Hepatocyte (in vitro differentiated cells): Measurements from ENCODE around the gene ATG4D. TPM values are rescaled to one million over a fixed set of nuclear protein-coding genes. Genes with fewer than 3 reads are reported as not detected.

Experiments used
- DNase-seq: peaks from one replicate; pipeline ENCODE4 v3.0.0-alpha.2; 2016; ENCODE audit warnings: low spot score
- H2AFZ ChIP-seq: fragments of 200-600 bp; sonication (generic); 2 replicates; pipeline ENCODE4 v1.6.0; 2016; ENCODE audit warnings: antibody characterized with exemption, mild to moderate bottlenecking
- H3K27ac ChIP-seq: fragments of 200-600 bp; sonication (generic); 2 replicates; pipeline ENCODE4 v1.5.1; 2016; ENCODE audit warnings: mild to moderate bottlenecking
- H3K27me3 ChIP-seq: fragments of 200-600 bp; sonication (generic); 2 replicates; pipeline ENCODE4 v1.6.1; 2016
- H3K36me3 ChIP-seq: fragments of 200-600 bp; sonication (generic); replicated peaks from 2 replicates; pipeline ENCODE4 v1.5.1; 2016; ENCODE audit warnings: low read depth; ENCODE audit not compliant: insufficient read depth
- H3K4me1 ChIP-seq: fragments of 200-600 bp; sonication (generic); 2 replicates; pipeline ENCODE4 v1.5.1; 2016; ENCODE audit warnings: mild to moderate bottlenecking, moderate library complexity; ENCODE audit not compliant: insufficient read depth
- H3K4me2 ChIP-seq: fragments of 200-600 bp; sonication (generic); 2 replicates; pipeline ENCODE4 v1.6.0; 2016
- H3K4me3 ChIP-seq: fragments of 200-600 bp; sonication (generic); 2 replicates; pipeline ENCODE4 v1.5.1; 2016; ENCODE audit warnings: mild to moderate bottlenecking
- H3K79me2 ChIP-seq: fragments of 200-600 bp; sonication (generic); 2 replicates; pipeline ENCODE4 v1.6.0; 2017; ENCODE audit warnings: mild to moderate bottlenecking
- H3K9me2 ChIP-seq: fragments of 200-600 bp; sonication (generic); replicated peaks from 2 replicates; pipeline ENCODE4 v1.6.0; 2017; ENCODE audit warnings: mild to moderate bottlenecking; ENCODE audit not compliant: insufficient read depth
- H3K9me3 ChIP-seq: fragments of 200-600 bp; sonication (generic); 2 replicates; pipeline ENCODE4 v1.5.1; 2016; ENCODE audit warnings: low read depth, mild to moderate bottlenecking
- H4K20me1 ChIP-seq: fragments of 200-600 bp; sonication (generic); 2 replicates; pipeline ENCODE4 v1.6.0; 2016; ENCODE audit warnings: mild to moderate bottlenecking; ENCODE audit not compliant: insufficient read depth, poor library complexity, severe bottlenecking
- CTCF ChIP-seq: fragments of 200-600 bp; sonication (generic); IDR thresholded peaks from 2 replicates; pipeline ENCODE4 v1.5.1; 2016; ENCODE audit warnings: antibody characterized with exemption, mild to moderate bottlenecking; ENCODE audit not compliant: poor library complexity
- EZH2 ChIP-seq: fragments of 200-600 bp; sonication (generic); IDR thresholded peaks from 2 replicates; pipeline ENCODE4 v1.6.1; 2016; ENCODE audit warnings: antibody characterized with exemption, mild to moderate bottlenecking, borderline replicate concordance
- EZH2phosphoT487 ChIP-seq: fragments of 200-600 bp; sonication (generic); IDR thresholded peaks from one replicate; pipeline ENCODE4 v1.6.1; 2018; ENCODE audit warnings: antibody characterized with exemption, mild to moderate bottlenecking, low read depth, moderate library complexity; ENCODE audit not compliant: unreplicated experiment, severe bottlenecking
- WGBS: methylation state at CpG from one replicate; pipeline ENCODE4 v1.1.6; 2016; ENCODE audit warnings: low lambda C conversion rate; ENCODE audit errors: missing lambda C conversion rate; 5-methylcytosine and 5-hydroxymethylcytosine counted together
- polyA plus RNA-seq: library from polyadenylated mRNA; unstranded; fragments of >200 nt; fragmentation: Nextera tagmentation; extraction: Ambion mirVana; gene quantifications from 2 replicates; pipeline ENCODE4 v1.2.1, GENCODE V29; 2016
- total RNA-seq: library from RNA; depleted of rRNA; stranded (reverse); fragments of >200 nt; gene quantifications from 2 replicates; pipeline ENCODE4 v1.2.3, GENCODE V29; 2014

ATG4D gene
- total and polyA plus RNA-seq, 2 experiments from 2014 or later = 24.1 to 34.5 TPM

- no peak overlapping the region for H3K4me3 ChIP-seq
Measured at GRCh38 chr19:10552510-10553053, 8.9 kb downstream of the ATG4D start.

GRCh38 chr19:10553087-10553667 lies 9.5 kb downstream of the ATG4D start:
- Histone ChIP-seq H4K20me1 (no peaks in the 10 kb centered on the region), H3K4me2 (no peak overlapping the region), H3K36me3 (no peaks in the 10 kb centered on the region), H3K4me1 (no peaks in the 10 kb centered on the region), H3K27me3 (no peaks in the 10 kb centered on the region), H3K9me3 (no peaks in the 10 kb centered on the region), H3K27ac (no peak overlapping the region), H2AFZ (no peak overlapping the region), H3K79me2 (no peaks in the 10 kb centered on the region), H3K9me2 (no peaks in the 10 kb centered on the region), H3K4me3 (no peak overlapping the region)
- TF ChIP-seq EZH2 (no peak), EZH2phosphoT487 (no peak), CTCF (no peak)
- 93% methylated on average over 13 of the region's 13 CpGs for WGBS
- DNase-seq = no peak

More at GRCh38 chr19:10552510-10553053, 8.9 kb downstream of the ATG4D start:
- H3K27me3 ChIP-seq = no peaks in the 10 kb centered on the region
- no peak for DNase-seq
- H4K20me1 ChIP-seq = no peaks in the 10 kb centered on the region
- no peak overlapping the region for H3K27ac ChIP-seq
- H2AFZ ChIP-seq = no peak overlapping the region
- no peaks in the 10 kb centered on the region for H3K79me2 ChIP-seq
- no peak for TF ChIP-seq CTCF
- no peak for TF ChIP-seq EZH2phosphoT487
- TF ChIP-seq EZH2 = no peak
- H3K9me3 ChIP-seq = no peaks in the 10 kb centered on the region
- 91% methylated on average over 12 of the region's 12 CpGs for WGBS
- no peak overlapping the region for H3K4me2 ChIP-seq
- H3K36me3 ChIP-seq = no peaks in the 10 kb centered on the region
- H3K9me2 ChIP-seq = no peaks in the 10 kb centered on the region
- no peaks in the 10 kb centered on the region for H3K4me1 ChIP-seq

- H3K27ac ChIP-seq = no peak overlapping the region
Measured at GRCh38 chr19:10553943-10554381, 10.3 kb downstream of the ATG4D start.

More at GRCh38 chr19:10553943-10554381, 10.3 kb downstream of the ATG4D start:
- no peak for DNase-seq
- H3K4me2 ChIP-seq = no peak overlapping the region
- H3K9me2 ChIP-seq = no peaks in the 10 kb centered on the region
- H3K27me3 ChIP-seq = no peaks in the 10 kb centered on the region
- no peaks in the 10 kb centered on the region for H3K36me3 ChIP-seq
- no peaks in the 10 kb centered on the region for H3K9me3 ChIP-seq
- no peaks in the 10 kb centered on the region for H3K4me1 ChIP-seq
- TF ChIP-seq EZH2phosphoT487 (no peak), EZH2 (no peak), CTCF (no peak)
- no peaks in the 10 kb centered on the region for H4K20me1 ChIP-seq
- no peak overlapping the region for H3K4me3 ChIP-seq
- no peak overlapping the region for H2AFZ ChIP-seq
- 91% methylated on average over 12 of the region's 12 CpGs for WGBS
- no peaks in the 10 kb centered on the region for H3K79me2 ChIP-seq
